NCI-H345 (cell line): ENCODE results near the gene F12.
"Not testable (repeated sequence)": the region's sequence is repeated elsewhere in the genome, so short reads cannot be mapped to it uniquely, and the experiment has no call there.

Experiments used
- DNase-seq: peaks from one replicate; lab custom pipeline; 2025; lab: John Stamatoyannopoulos, UW

F12 gene

GRCh38 chr5:177432143-177432838 lies 22.9 kb upstream of the F12 start:
- no peak for DNase-seq

GRCh38 chr5:177431317-177432142 lies 22.2 kb upstream of the F12 start:
- DNase-seq, result no peak

- no peak for DNase-seq
Observed at GRCh38 chr5:177430972-177431316, 21.6 kb upstream of the F12 start.

GRCh38 chr5:177430140-177430951 lies 21.0 kb upstream of the F12 start:
- no peak for DNase-seq

- DNase-seq, result no peak
Observed at GRCh38 chr5:177429248-177430040, 20.1 kb upstream of the F12 start.

GRCh38 chr5:177428574-177429217 lies 19.3 kb upstream of the F12 start:
- DNase-seq, result no peak

- no peak for DNase-seq
Observed at GRCh38 chr5:177427919-177428573, 18.7 kb upstream of the F12 start.

- no peak for DNase-seq
Observed at GRCh38 chr5:177427211-177427822, 18.0 kb upstream of the F12 start.

- peak; percentile 54 for DNase-seq
Observed at GRCh38 chr5:177426566-177427210, 17.3 kb upstream of the F12 start, which contains the start of gene GRK6. TSS of gene GRK6 (plus strand) at chr5:177426676. CDS start at chr5:177426846, 170 bp downstream.

- peak; percentile 100 for DNase-seq
Observed at GRCh38 chr5:177425801-177426565, 16.6 kb upstream of the F12 start.

GRCh38 chr5:177425196-177425800 lies 15.9 kb upstream of the F12 start:
- no peak for DNase-seq

GRCh38 chr5:177423671-177424070 lies 14.3 kb upstream of the F12 start:
- DNase-seq, result no peak

GRCh38 chr5:177421062-177421798 lies 11.9 kb upstream of the F12 start:
- DNase-seq, result no peak

GRCh38 chr5:177420472-177420871 lies 11.1 kb upstream of the F12 start:
- not testable (repeated sequence) for DNase-seq

- DNase-seq, result no peak
Observed at GRCh38 chr5:177419046-177419445, 9.7 kb upstream of the F12 start.

GRCh38 chr5:177417081-177417480 lies 7.7 kb upstream of the F12 start:
- DNase-seq, result not testable (repeated sequence)

- DNase-seq, result no peak
Observed at GRCh38 chr5:177414481-177414880, 5.1 kb upstream of the F12 start.
